A549 (cell line): Measurements from ENCODE around the gene HEATR1.

Experiments used
- PBX3 ChIP-seq: IDR thresholded peaks from 2 replicates; pipeline ENCODE4 v1.6.1; 2012
- POLR2A ChIP-seq: IDR thresholded peaks from 2 replicates; pipeline ENCODE4 v1.6.1; 2012; ENCODE audit warnings: mild to moderate bottlenecking, low read length
- RAD21 ChIP-seq, 2 experiments: fragments of >200 bp in 1 of 2; sonication (Bioruptor Twin) in 1 of 2; formaldehyde crosslinking in 1 of 2; IDR thresholded peaks in 1 of 2; conservative IDR thresholded peaks in 1 of 2; 2 replicates in 1 of 2; 3 replicates in 1 of 2; pipeline ENCODE4 v1.6.1; 2012 to 2018; ENCODE audit warnings: inconsistent platforms in 1 of 2
- TF ChIP-seq, protein P1 (sequence below): fragments of >200 bp; sonication (Bioruptor Twin); formaldehyde crosslinking; IDR thresholded peaks from 3 replicates; pipeline ENCODE4 v1.5.1; 2016
- TF ChIP-seq, protein P2 (sequence below): IDR thresholded peaks from 2 replicates; pipeline ENCODE4 v1.6.1; 2012
- TF ChIP-seq, protein P3 (sequence below): fragments of 450-650 bp; IDR thresholded peaks from 2 replicates; pipeline ENCODE4 v1.6.1; 2014; ENCODE audit warnings: antibody characterized with exemption

DNA sequence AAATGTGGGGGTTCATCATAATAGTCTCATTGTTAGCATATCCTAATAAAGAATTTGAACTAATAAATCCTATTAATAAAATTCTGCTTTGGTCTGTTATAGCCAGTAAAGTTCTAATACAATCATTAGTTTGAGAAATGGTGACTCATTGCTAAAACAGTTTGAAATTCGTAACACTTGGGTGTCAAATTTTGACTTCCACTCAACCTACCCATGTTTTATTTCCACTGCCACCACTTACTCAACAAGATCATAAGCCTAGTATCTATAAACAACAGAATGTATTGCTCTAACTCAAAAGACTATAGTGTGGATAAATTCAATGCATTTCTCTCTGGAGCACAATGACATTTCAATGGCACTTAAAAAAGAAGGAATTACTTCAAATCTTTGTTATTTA, 51.4 kb downstream of the HEATR1 start:
- TF ChIP-seq, protein P1, sequence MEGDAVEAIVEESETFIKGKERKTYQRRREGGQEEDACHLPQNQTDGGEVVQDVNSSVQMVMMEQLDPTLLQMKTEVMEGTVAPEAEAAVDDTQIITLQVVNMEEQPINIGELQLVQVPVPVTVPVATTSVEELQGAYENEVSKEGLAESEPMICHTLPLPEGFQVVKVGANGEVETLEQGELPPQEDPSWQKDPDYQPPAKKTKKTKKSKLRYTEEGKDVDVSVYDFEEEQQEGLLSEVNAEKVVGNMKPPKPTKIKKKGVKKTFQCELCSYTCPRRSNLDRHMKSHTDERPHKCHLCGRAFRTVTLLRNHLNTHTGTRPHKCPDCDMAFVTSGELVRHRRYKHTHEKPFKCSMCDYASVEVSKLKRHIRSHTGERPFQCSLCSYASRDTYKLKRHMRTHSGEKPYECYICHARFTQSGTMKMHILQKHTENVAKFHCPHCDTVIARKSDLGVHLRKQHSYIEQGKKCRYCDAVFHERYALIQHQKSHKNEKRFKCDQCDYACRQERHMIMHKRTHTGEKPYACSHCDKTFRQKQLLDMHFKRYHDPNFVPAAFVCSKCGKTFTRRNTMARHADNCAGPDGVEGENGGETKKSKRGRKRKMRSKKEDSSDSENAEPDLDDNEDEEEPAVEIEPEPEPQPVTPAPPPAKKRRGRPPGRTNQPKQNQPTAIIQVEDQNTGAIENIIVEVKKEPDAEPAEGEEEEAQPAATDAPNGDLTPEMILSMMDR = no peak
- TF ChIP-seq, protein P2, sequence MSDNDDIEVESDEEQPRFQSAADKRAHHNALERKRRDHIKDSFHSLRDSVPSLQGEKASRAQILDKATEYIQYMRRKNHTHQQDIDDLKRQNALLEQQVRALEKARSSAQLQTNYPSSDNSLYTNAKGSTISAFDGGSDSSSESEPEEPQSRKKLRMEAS = no peak
- TF ChIP-seq, protein P3, sequence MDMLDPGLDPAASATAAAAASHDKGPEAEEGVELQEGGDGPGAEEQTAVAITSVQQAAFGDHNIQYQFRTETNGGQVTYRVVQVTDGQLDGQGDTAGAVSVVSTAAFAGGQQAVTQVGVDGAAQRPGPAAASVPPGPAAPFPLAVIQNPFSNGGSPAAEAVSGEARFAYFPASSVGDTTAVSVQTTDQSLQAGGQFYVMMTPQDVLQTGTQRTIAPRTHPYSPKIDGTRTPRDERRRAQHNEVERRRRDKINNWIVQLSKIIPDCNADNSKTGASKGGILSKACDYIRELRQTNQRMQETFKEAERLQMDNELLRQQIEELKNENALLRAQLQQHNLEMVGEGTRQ = no peak
- TF ChIP-seq POLR2A = no peak
- no peak for TF ChIP-seq RAD21 (conservative IDR thresholded peaks at IDR 0.05 in 1 of 2, IDR thresholded peaks at IDR 0.05 in 1 of 2)
- TF ChIP-seq PBX3 = no peak
